HAP-1 (cell line): ENCODE data around the gene PSTPIP1.

Source experiments
- DNase-seq, 2 experiments: peaks; one replicate each; pipeline ENCODE4 v3.0.0-alpha.2; 2016 to 2020; ENCODE audit warnings: low spot score in 2 of 2
- H3K27me3 ChIP-seq: fragments of 250-450 bp; sonication (Bioruptor Pico); 2 replicates; pipeline ENCODE4 v1.5.1; 2020; ENCODE audit warnings: low read depth, mild to moderate bottlenecking, moderate library complexity
- H3K36me3 ChIP-seq: fragments of 250-450 bp; sonication (Bioruptor Pico); replicated peaks from 2 replicates; pipeline ENCODE4 v1.5.1; 2020; ENCODE audit warnings: mild to moderate bottlenecking
- H3K4me1 ChIP-seq: fragments of 250-450 bp; sonication (Bioruptor Pico); 2 replicates; pipeline ENCODE4 v1.5.1; 2020; ENCODE audit warnings: mild to moderate bottlenecking
- H3K4me3 ChIP-seq: fragments of 250-450 bp; sonication (Bioruptor Pico); 2 replicates; pipeline ENCODE4 v1.5.1; 2020; ENCODE audit warnings: mild to moderate bottlenecking, moderate library complexity
- H3K9me3 ChIP-seq: fragments of 250-450 bp; sonication (Bioruptor Pico); 2 replicates; pipeline ENCODE4 v1.5.1; 2020; ENCODE audit warnings: mild to moderate bottlenecking, moderate library complexity
- in situ Hi-C: fragments of 300-500 bp; cut with MboI; formaldehyde crosslinking; loops from 3 replicates; pipeline ENCODE4 v1.14.3; 2020; ENCODE audit warnings: low sequenced_read_pairs, inconsistent platforms, mixed read lengths

PSTPIP1 gene

GRCh38 chr15:76972389-76973361, 22.3 kb upstream of the PSTPIP1 start:
- no peak for DNase-seq
- Histone ChIP-seq H3K4me1 (no peaks in the 10 kb centered on the region), H3K27me3 (peaks cover 3% of the 10 kb centered on the region), H3K36me3 (no peaks in the 10 kb centered on the region), H3K9me3 (peaks cover under 1% of the 10 kb centered on the region; the same call in 1 of the 2 replicates), H3K4me3 (no peak overlapping the region)
- in situ Hi-C loops, result no loop called here

- peak; percentile 42 to 80 for DNase-seq
- Histone ChIP-seq H3K36me3 (no peaks in the 10 kb centered on the region), H3K4me3 (no peak overlapping the region), H3K4me1 (no peaks in the 10 kb centered on the region; the same call in 1 of the 2 replicates), H3K9me3 (peaks cover 2% of the 10 kb centered on the region; the same call in 1 of the 2 replicates), H3K27me3 (peaks cover 9% of the 10 kb centered on the region)
- in situ Hi-C loops, result no loop called here
Observed at GRCh38 chr15:76973362-76973743, 21.6 kb upstream of the PSTPIP1 start.

GRCh38 chr15:76973906-76974305, 21.0 kb upstream of the PSTPIP1 start:
- no peak overlapping the region for H3K4me3 ChIP-seq
- peaks cover 2% of the 10 kb centered on the region; the same call in 1 of the 2 replicates for H3K9me3 ChIP-seq
- in situ Hi-C loops, result no loop called here
- no peak for DNase-seq
- H3K4me1 ChIP-seq, result no peaks in the 10 kb centered on the region; the same call in 1 of the 2 replicates
- no peaks in the 10 kb centered on the region for H3K36me3 ChIP-seq
- H3K27me3 ChIP-seq, result peaks cover 9% of the 10 kb centered on the region

GRCh38 chr15:76974456-76975036, 20.4 kb upstream of the PSTPIP1 start:
- Histone ChIP-seq H3K27me3 (peaks cover 9% of the 10 kb centered on the region), H3K36me3 (no peaks in the 10 kb centered on the region), H3K4me1 (no peaks in the 10 kb centered on the region; the same call in 1 of the 2 replicates), H3K4me3 (no peak overlapping the region), H3K9me3 (peaks cover 2% of the 10 kb centered on the region; the same call in 1 of the 2 replicates)
- in situ Hi-C loops, result no loop called here
- no peak for DNase-seq

GRCh38 chr15:76976141-76976540, 18.8 kb upstream of the PSTPIP1 start:
- in situ Hi-C loops, result no loop called here
- no peaks in the 10 kb centered on the region for H3K36me3 ChIP-seq
- H3K9me3 ChIP-seq, result peaks cover 2% of the 10 kb centered on the region; the same call in 1 of the 2 replicates
- peaks cover 9% of the 10 kb centered on the region for H3K27me3 ChIP-seq
- H3K4me3 ChIP-seq, result no peak overlapping the region
- no peak for DNase-seq
- H3K4me1 ChIP-seq, result no peaks in the 10 kb centered on the region; the same call in 1 of the 2 replicates

- in situ Hi-C loops, result no loop called here
- H3K27me3 ChIP-seq, result peaks cover 9% of the 10 kb centered on the region
- peaks cover 2% of the 10 kb centered on the region; the same call in 1 of the 2 replicates for H3K9me3 ChIP-seq
- no peaks in the 10 kb centered on the region for H3K36me3 ChIP-seq
- no peak overlapping the region for H3K4me3 ChIP-seq
- DNase-seq, result no peak
- no peaks in the 10 kb centered on the region; the same call in 1 of the 2 replicates for H3K4me1 ChIP-seq
Observed at GRCh38 chr15:76976572-76977270, 18.2 kb upstream of the PSTPIP1 start.

GRCh38 chr15:76978522-76979330, 16.2 kb upstream of the PSTPIP1 start:
- in situ Hi-C loops, result no loop called here
- Histone ChIP-seq H3K27me3 (peaks cover 9% of the 10 kb centered on the region), H3K4me3 (no peak overlapping the region), H3K36me3 (no peaks in the 10 kb centered on the region), H3K9me3 (peaks cover 2% of the 10 kb centered on the region; the same call in 1 of the 2 replicates), H3K4me1 (no peaks in the 10 kb centered on the region; the same call in 1 of the 2 replicates)
- DNase-seq, result no peak

- H3K4me3 ChIP-seq, result no peak overlapping the region
- in situ Hi-C loops, result no loop called here
- no peak for DNase-seq
- H3K27me3 ChIP-seq, result peaks cover 9% of the 10 kb centered on the region
- H3K4me1 ChIP-seq, result no peaks in the 10 kb centered on the region; the same call in 1 of the 2 replicates
- no peaks in the 10 kb centered on the region for H3K36me3 ChIP-seq
- peaks cover 2% of the 10 kb centered on the region; the same call in 1 of the 2 replicates for H3K9me3 ChIP-seq
Observed at GRCh38 chr15:76979331-76979925, 15.5 kb upstream of the PSTPIP1 start.

GRCh38 chr15:76979996-76980520, 14.9 kb upstream of the PSTPIP1 start:
- no peaks in the 10 kb centered on the region for H3K36me3 ChIP-seq
- H3K4me1 ChIP-seq, result no peaks in the 10 kb centered on the region; the same call in 1 of the 2 replicates
- DNase-seq, result no peak
- no peak overlapping the region for H3K4me3 ChIP-seq
- H3K9me3 ChIP-seq, result peaks cover 2% of the 10 kb centered on the region; the same call in 1 of the 2 replicates
- in situ Hi-C loops, result no loop called here
- H3K27me3 ChIP-seq, result peaks cover 9% of the 10 kb centered on the region

GRCh38 chr15:76982356-76982755, 12.6 kb upstream of the PSTPIP1 start:
- in situ Hi-C loops, result no loop called here
- DNase-seq, result no peak
- peaks cover 2% of the 10 kb centered on the region; the same call in 1 of the 2 replicates for H3K9me3 ChIP-seq
- H3K4me3 ChIP-seq, result no peak overlapping the region
- H3K4me1 ChIP-seq, result no peaks in the 10 kb centered on the region; the same call in 1 of the 2 replicates
- H3K27me3 ChIP-seq, result peaks cover 8% of the 10 kb centered on the region
- no peaks in the 10 kb centered on the region for H3K36me3 ChIP-seq

GRCh38 chr15:76982756-76983155, 12.2 kb upstream of the PSTPIP1 start:
- Histone ChIP-seq H3K4me1 (no peaks in the 10 kb centered on the region; the same call in 1 of the 2 replicates), H3K36me3 (no peaks in the 10 kb centered on the region), H3K27me3 (peaks cover 4% of the 10 kb centered on the region), H3K9me3 (peaks cover under 1% of the 10 kb centered on the region; the same call in 1 of the 2 replicates), H3K4me3 (no peak overlapping the region)
- DNase-seq, result no peak
- in situ Hi-C loops, result no loop called here

GRCh38 chr15:76983590-76984375, 11.1 kb upstream of the PSTPIP1 start:
- in situ Hi-C loops, result no loop called here

More at GRCh38 chr15:76983590-76984375, 11.1 kb upstream of the PSTPIP1 start:
- Histone ChIP-seq H3K4me3 (no peak overlapping the region), H3K9me3 (no peaks in the 10 kb centered on the region), H3K4me1 (no peaks in the 10 kb centered on the region), H3K27me3 (no peaks in the 10 kb centered on the region), H3K36me3 (no peaks in the 10 kb centered on the region)
- no peak for DNase-seq
